Neuronal stem cell (in vitro differentiated cells): ENCODE data around the gene TIAM2.

Experiments
- DNase-seq: peaks from one replicate; pipeline ENCODE4 v3.0.0-alpha.2; 2013; ENCODE audit warnings: low spot score
- H2AFZ ChIP-seq: one replicate; pipeline ENCODE4 v1.6.1; 2013; ENCODE audit warnings: mild to moderate bottlenecking, low read length, inconsistent platforms
- H2AK5ac ChIP-seq: 2 replicates; pipeline ENCODE4 v1.6.1; 2013; ENCODE audit warnings: low read depth, mild to moderate bottlenecking, inconsistent platforms, low read length, moderate library complexity, mixed read lengths
- H2BK120ac ChIP-seq: 2 replicates; pipeline ENCODE4 v1.6.1; 2013; ENCODE audit warnings: low read depth, mild to moderate bottlenecking, inconsistent platforms, low read length, moderate library complexity, mixed read lengths
- H2BK12ac ChIP-seq: one replicate; pipeline ENCODE4 v1.6.1; 2013; ENCODE audit warnings: low read length, inconsistent platforms
- H2BK15ac ChIP-seq: 2 replicates; pipeline ENCODE4 v1.6.1; 2013; ENCODE audit warnings: mild to moderate bottlenecking, low read length, inconsistent platforms, mixed read lengths
- H2BK5ac ChIP-seq: one replicate; pipeline ENCODE4 v1.6.1; 2013; ENCODE audit warnings: inconsistent platforms, mild to moderate bottlenecking, low read length, moderate library complexity
- H3K14ac ChIP-seq: one replicate; pipeline ENCODE4 v1.6.1; 2013; ENCODE audit warnings: low read length, inconsistent platforms
- H3K18ac ChIP-seq: 2 replicates; pipeline ENCODE4 v1.6.1; 2013; ENCODE audit warnings: low read length, inconsistent platforms
- H3K23ac ChIP-seq: 2 replicates; pipeline ENCODE4 v1.6.1; 2013; ENCODE audit warnings: low read depth, mild to moderate bottlenecking, mixed read lengths, low read length, inconsistent platforms; ENCODE audit not compliant: poor library complexity
- H3K27ac ChIP-seq: replicated peaks from 3 replicates; pipeline ENCODE4 v1.5.1; 2013; ENCODE audit warnings: low read length, inconsistent platforms
- H3K27me3 ChIP-seq, 3 experiments: 2 replicates each; pipeline ENCODE4 v1.6.1; 2013; ENCODE audit warnings: low read length in 3 of 3, mild to moderate bottlenecking in 2 of 3, inconsistent platforms in 1 of 3, low read depth in 1 of 3, mixed read lengths in 1 of 3, moderate library complexity in 1 of 3; ENCODE audit not compliant: control insufficient read depth in 3 of 3, insufficient read depth in 3 of 3
- H3K36me3 ChIP-seq, 2 donors: replicated peaks in 1 of 2; 2 replicates each; pipeline ENCODE4 v1.6.1; 2013; ENCODE audit warnings: low read length in 2 of 2; ENCODE audit not compliant: control insufficient read depth in 2 of 2, insufficient read depth in 2 of 2
- H3K4ac ChIP-seq: 2 replicates; pipeline ENCODE4 v1.6.1; 2013; ENCODE audit warnings: inconsistent platforms, mild to moderate bottlenecking, low read length, moderate library complexity
- H3K4me1 ChIP-seq, 2 donors: 1 replicate in 1 of 2; 2 replicates in 1 of 2; pipeline ENCODE4 v1.6.1; 2013; ENCODE audit warnings: low read length in 2 of 2, low read depth in 1 of 2; ENCODE audit not compliant: control insufficient read depth in 2 of 2, insufficient read depth in 1 of 2
- H3K4me2 ChIP-seq: one replicate; pipeline ENCODE4 v1.6.1; 2013; ENCODE audit warnings: mild to moderate bottlenecking, low read length, inconsistent platforms; ENCODE audit not compliant: insufficient read depth, poor library complexity, severe bottlenecking
- H3K4me3 ChIP-seq, 2 donors: 2 replicates each; pipeline ENCODE4 v1.5.1; 2013; ENCODE audit warnings: low read length in 2 of 2, mild to moderate bottlenecking in 2 of 2, inconsistent platforms in 1 of 2, moderate library complexity in 1 of 2
- H3K79me1 ChIP-seq: one replicate; pipeline ENCODE4 v1.6.1; 2013; ENCODE audit warnings: low read depth, mild to moderate bottlenecking, inconsistent platforms, low read length, moderate library complexity
- H3K9ac ChIP-seq: one replicate; pipeline ENCODE4 v1.6.1; 2013; ENCODE audit warnings: mild to moderate bottlenecking, low read depth, low read length, inconsistent platforms; ENCODE audit not compliant: poor library complexity
- H3K9me3 ChIP-seq, 2 donors: replicated peaks in 1 of 2; 2 replicates each; pipeline versions ENCODE3 to v1.6.1; 2013; ENCODE audit warnings: low read length in 2 of 2, mild to moderate bottlenecking in 2 of 2, inconsistent platforms in 1 of 2, low read depth in 1 of 2, mixed read lengths in 1 of 2, moderate library complexity in 1 of 2; ENCODE audit not compliant: control insufficient read depth in 2 of 2, insufficient read depth in 1 of 2
- H4K8ac ChIP-seq: one replicate; pipeline ENCODE4 v1.6.1; 2013; ENCODE audit warnings: low read depth, mild to moderate bottlenecking, inconsistent platforms, low read length, moderate library complexity
- H4K91ac ChIP-seq: one replicate; pipeline ENCODE4 v1.6.1; 2013; ENCODE audit warnings: low read length, low read depth, mild to moderate bottlenecking, inconsistent platforms; ENCODE audit not compliant: poor library complexity
- WGBS, 2 donors: extraction: QIAGEN DNeasy Blood & Tissue Kit; methylation state at CpG; one replicate each; pipeline ENCODE4 v1.1.7; 2013; ENCODE audit warnings: missing lambda C conversion rate in 2 of 2, mixed read lengths in 1 of 2; ENCODE audit not compliant: insufficient read length in 2 of 2, insufficient replicate concordance in 1 of 2; ENCODE audit errors: extremely low coverage in 2 of 2; 5-methylcytosine and 5-hydroxymethylcytosine counted together

Gene TIAM2

GRCh38 chr6:155272353-155273232 is 277.5 kb downstream of the TIAM2 start:
- Histone ChIP-seq H4K91ac (no peak overlapping the region), H2BK15ac (no peak overlapping the region), H2BK12ac (no peak overlapping the region), H3K79me1 (no peaks in the 10 kb centered on the region), H2BK5ac (no peak overlapping the region), H2BK120ac (no peak overlapping the region), H3K27ac (peak overlapping the region; percentile 33), H4K8ac (no peak overlapping the region), H3K27me3 (no peaks in the 10 kb centered on the region), H3K4me2 (no peak overlapping the region), H3K14ac (peak overlapping the region; percentile 12), H3K9me3 (peaks cover 0 to 2% of the 10 kb centered on the region in 2 donors), H3K4me1 (peaks cover 19 to 42% of the 10 kb centered on the region in 2 donors), H3K18ac (no peak overlapping the region), H2AK5ac (no peak overlapping the region), H3K4me3 (no peak overlapping the region), H2AFZ (no peak overlapping the region), H3K4ac (no peak overlapping the region), H3K23ac (no peak overlapping the region), H3K36me3 (peaks cover 2 to 30% of the 10 kb centered on the region in 2 donors), H3K9ac (no peak overlapping the region)
- WGBS, 2 donors: no CpG with 5 or more reads among the region's 8 CpGs
- DNase-seq: no peak

- H3K18ac ChIP-seq: no peak overlapping the region
- H3K4me1 ChIP-seq: peaks cover 19 to 42% of the 10 kb centered on the region in 2 donors
- H3K4me3 ChIP-seq: no peak overlapping the region
- peaks cover 4 to 34% of the 10 kb centered on the region in 2 donors for H3K36me3 ChIP-seq
- peaks cover 0 to 2% of the 10 kb centered on the region in 2 donors for H3K9me3 ChIP-seq
- no peak overlapping the region for H3K14ac ChIP-seq
- no peak overlapping the region for H3K4ac ChIP-seq
- no peak overlapping the region for H4K91ac ChIP-seq
- no peak overlapping the region for H2BK120ac ChIP-seq
- H2BK15ac ChIP-seq: no peak overlapping the region
- no peak overlapping the region for H3K9ac ChIP-seq
- H3K27ac ChIP-seq: no peak overlapping the region
- no peak overlapping the region for H2BK5ac ChIP-seq
- no peak overlapping the region for H2AK5ac ChIP-seq
- no peak overlapping the region for H2AFZ ChIP-seq
- no peaks in the 10 kb centered on the region for H3K79me1 ChIP-seq
- no peak overlapping the region for H2BK12ac ChIP-seq
- H3K23ac ChIP-seq: no peak overlapping the region
- H3K4me2 ChIP-seq: no peak overlapping the region
- no peak for DNase-seq
- H3K27me3 ChIP-seq: no peaks in the 10 kb centered on the region
- no CpG with 5 or more reads among the region's 3 CpGs for WGBS, 2 donors
- H4K8ac ChIP-seq: no peak overlapping the region
Measured at GRCh38 chr6:155273431-155273830, 278.3 kb downstream of the TIAM2 start.

DNA sequence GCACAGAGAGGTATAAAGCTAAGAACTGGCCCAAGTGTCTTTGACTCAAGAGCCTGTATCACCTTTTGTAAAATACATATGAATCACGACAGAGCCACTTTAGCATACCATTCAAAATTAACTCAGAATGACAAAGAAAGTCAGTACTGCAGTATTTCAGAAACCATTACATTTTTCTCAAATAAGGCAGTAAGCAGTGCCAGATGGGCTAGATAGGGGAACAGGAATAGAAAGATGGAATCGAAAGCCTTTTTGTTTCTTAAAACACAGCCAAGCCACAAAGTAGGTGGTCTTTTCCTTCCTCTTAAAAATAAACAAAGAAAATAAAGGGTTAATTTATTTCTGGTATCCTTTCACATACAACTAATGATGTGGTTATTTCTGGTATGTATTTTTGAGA is 279.0 kb downstream of the TIAM2 start:
- Histone ChIP-seq H3K27ac (no peak overlapping the region), H3K4me1 (peaks cover 19 to 42% of the 10 kb centered on the region in 2 donors), H3K4me3 (no peak overlapping the region)

DNA sequence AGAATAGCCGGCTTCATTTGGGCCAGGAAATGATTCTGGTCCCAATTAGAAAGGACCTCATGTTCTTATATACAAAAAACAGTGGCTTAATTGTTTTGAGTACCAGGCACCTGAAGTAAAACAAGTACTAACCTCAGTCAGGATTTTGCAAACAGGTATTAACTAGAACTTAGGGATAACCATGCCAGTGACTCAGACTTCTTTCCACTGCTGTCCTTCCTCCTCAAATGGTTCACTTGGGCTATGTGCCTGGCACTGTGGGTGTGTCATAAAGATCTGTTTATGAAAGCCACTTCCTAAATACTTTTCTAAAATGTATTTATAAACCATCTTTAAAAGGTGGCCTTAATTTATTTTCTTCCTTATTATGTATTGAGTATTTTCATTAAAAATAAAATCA is 279.4 kb downstream of the TIAM2 start:
- Histone ChIP-seq H3K4me1 (peaks cover 19 to 42% of the 10 kb centered on the region in 2 donors), H3K36me3 (peaks cover 6 to 44% of the 10 kb centered on the region in 2 donors), H3K4ac (no peak overlapping the region), H2AFZ (no peak overlapping the region), H3K18ac (no peak overlapping the region), H2AK5ac (no peak overlapping the region), H3K27ac (no peak overlapping the region), H3K79me1 (no peaks in the 10 kb centered on the region), H2BK15ac (no peak overlapping the region), H2BK5ac (no peak overlapping the region), H3K4me2 (no peak overlapping the region), H4K91ac (no peak overlapping the region), H3K14ac (no peak overlapping the region), H3K23ac (no peak overlapping the region), H2BK12ac (no peak overlapping the region), H3K27me3 (no peaks in the 10 kb centered on the region), H2BK120ac (no peak overlapping the region), H4K8ac (no peak overlapping the region), H3K4me3 (no peak overlapping the region), H3K9ac (no peak overlapping the region), H3K9me3 (peaks cover 0 to 2% of the 10 kb centered on the region in 2 donors)
- no CpG with 5 or more reads among the region's 1 CpG for WGBS, 2 donors
- DNase-seq: no peak

More for the DNA sequence above, 279.0 kb downstream of the TIAM2 start:
- no peak overlapping the region for H2BK12ac ChIP-seq
- no peak overlapping the region for H2BK120ac ChIP-seq
- no peak overlapping the region for H3K9ac ChIP-seq
- no peak overlapping the region for H3K4me2 ChIP-seq
- no peak overlapping the region for H2AFZ ChIP-seq
- no peak overlapping the region for H3K23ac ChIP-seq
- peaks cover 0 to 2% of the 10 kb centered on the region in 2 donors for H3K9me3 ChIP-seq
- H2BK5ac ChIP-seq: no peak overlapping the region
- no peak overlapping the region for H3K18ac ChIP-seq
- no peak overlapping the region for H4K91ac ChIP-seq
- H4K8ac ChIP-seq: no peak overlapping the region
- H3K14ac ChIP-seq: no peak overlapping the region
- DNase-seq: no peak
- peaks cover 4 to 40% of the 10 kb centered on the region in 2 donors for H3K36me3 ChIP-seq
- H2BK15ac ChIP-seq: no peak overlapping the region
- no peak overlapping the region for H3K4ac ChIP-seq
- WGBS, 2 donors: no CpG with 5 or more reads among the region's 2 CpGs
- H3K27me3 ChIP-seq: no peaks in the 10 kb centered on the region
- H2AK5ac ChIP-seq: no peak overlapping the region
- no peaks in the 10 kb centered on the region for H3K79me1 ChIP-seq
